GM12878 (cell line): Measurements from ENCODE around the gene OAS1. TPM values are rescaled to one million over a fixed set of nuclear protein-coding genes. Genes with fewer than 3 reads are reported as not detected.

ENCODE experiments used
- CBFB ChIP-seq: IDR thresholded peaks from 2 replicates; pipeline ENCODE4 v1.6.1; 2016; ENCODE audit warnings: antibody characterized with exemption, low read depth
- CREM ChIP-seq: IDR thresholded peaks from 2 replicates; pipeline ENCODE4 v1.6.1; 2014; ENCODE audit warnings: antibody characterized with exemption, low read depth
- DPF2 ChIP-seq: fragments of 450-650 bp; IDR thresholded peaks from 2 replicates; pipeline ENCODE4 v1.6.1; 2017; ENCODE audit warnings: mild to moderate bottlenecking
- HDGF ChIP-seq: fragments of 450-650 bp; IDR thresholded peaks from 2 replicates; pipeline ENCODE4 v1.6.1; 2016; ENCODE audit warnings: antibody characterized with exemption
- IRF4 ChIP-seq: IDR thresholded peaks from 2 replicates; pipeline ENCODE4 v1.6.1; 2011; ENCODE audit warnings: low read depth, low read length
- KDM1A ChIP-seq: fragments of 200-600 bp; sonication (generic); IDR thresholded peaks from 2 replicates; pipeline ENCODE4 v1.6.1; 2016; ENCODE audit warnings: borderline replicate concordance
- LARP7 ChIP-seq: fragments of 450-650 bp; IDR thresholded peaks from 2 replicates; pipeline ENCODE4 v1.6.1; 2017; ENCODE audit warnings: mild to moderate bottlenecking
- MTA2 ChIP-seq: fragments of 450-650 bp; IDR thresholded peaks from 2 replicates; pipeline ENCODE4 v1.6.1; 2016; ENCODE audit warnings: low read depth, mild to moderate bottlenecking, moderate library complexity
- NBN ChIP-seq: fragments of 450-650 bp; IDR thresholded peaks from 2 replicates; pipeline ENCODE4 v1.6.1; 2016
- NFYB ChIP-seq: IDR thresholded peaks from 2 replicates; pipeline ENCODE4 v1.6.1; 2011; ENCODE audit warnings: low read depth, mild to moderate bottlenecking, low read length, improper control_type of control experiment, moderate library complexity; ENCODE audit not compliant: insufficient read depth
- NR2F1 ChIP-seq: fragments of 450-650 bp; conservative IDR thresholded peaks from 2 replicates; pipeline ENCODE4 v1.6.1; 2017; ENCODE audit warnings: mild to moderate bottlenecking
- PAX8 ChIP-seq: fragments of 450-650 bp; IDR thresholded peaks from 2 replicates; pipeline ENCODE4 v1.6.1; 2017; ENCODE audit warnings: mild to moderate bottlenecking, moderate library complexity
- POLR2A ChIP-seq: IDR thresholded peaks from 2 replicates; pipeline ENCODE4 v1.6.1; 2011; ENCODE audit warnings: low read depth, mild to moderate bottlenecking, low read length
- RELB ChIP-seq: fragments of 450-650 bp; IDR thresholded peaks from 2 replicates; pipeline ENCODE4 v1.6.1; 2017; ENCODE audit warnings: low read depth, mild to moderate bottlenecking, moderate library complexity
- RUNX3 ChIP-seq: IDR thresholded peaks from 2 replicates; pipeline ENCODE4 v1.6.1; 2012; ENCODE audit warnings: low read length, inconsistent platforms
- SPI1 ChIP-seq: IDR thresholded peaks from 2 replicates; pipeline ENCODE4 v1.6.1; 2011; ENCODE audit warnings: low read depth, mild to moderate bottlenecking, low read length, moderate library complexity, borderline replicate concordance; ENCODE audit not compliant: insufficient read depth
- SREBF1 ChIP-seq: IDR thresholded peaks from 2 replicates; pipeline ENCODE4 v1.6.1; 2012; ENCODE audit warnings: mild to moderate bottlenecking, low read length
- SUPT20H ChIP-seq: IDR thresholded peaks from 2 replicates; pipeline ENCODE4 v1.6.1; 2011; ENCODE audit warnings: low read depth, mild to moderate bottlenecking, low read length, moderate library complexity, borderline replicate concordance; ENCODE audit not compliant: control insufficient read depth
- SUZ12 ChIP-seq: fragments of 200-600 bp; sonication (generic); IDR thresholded peaks from one replicate; pipeline ENCODE4 v1.6.1; 2018; ENCODE audit warnings: antibody characterized with exemption, mild to moderate bottlenecking; ENCODE audit not compliant: unreplicated experiment
- TAF1 ChIP-seq: IDR thresholded peaks from 2 replicates; pipeline ENCODE4 v1.6.1; 2011; ENCODE audit warnings: mild to moderate bottlenecking, low read depth, low read length, borderline replicate concordance
- TARDBP ChIP-seq: IDR thresholded peaks from 2 replicates; pipeline ENCODE4 v1.6.1; 2016; ENCODE audit warnings: borderline replicate concordance
- ZNF687 ChIP-seq: fragments of 450-650 bp; IDR thresholded peaks from 2 replicates; pipeline ENCODE4 v1.6.1; 2017; ENCODE audit warnings: mild to moderate bottlenecking, moderate library complexity
- ZSCAN29 ChIP-seq: fragments of 450-650 bp; IDR thresholded peaks from 2 replicates; pipeline ENCODE4 v1.6.1; 2017; ENCODE audit warnings: mild to moderate bottlenecking, moderate library complexity
- polyA plus RNA-seq, 11 experiments: library from polyadenylated mRNA; depleted of rRNA in 4 of 11; unstranded in 6 of 11; stranded (reverse) in 5 of 11; fragments of >200 nt; fragmentation: Nextera tagmentation in 4 of 11; fragmentation: Illumina TruSeq in 1 of 11; extraction: Ambion mirVana in 4 of 11; extraction: Trizol in 1 of 11; gene quantifications; 1 replicate in 1 of 11; 2 replicates in 10 of 11; pipeline versions ENCODE4 v1.2.1 to v1.2.3, GENCODE V29; 2011 to 2016; ENCODE audit warnings: inconsistent platforms in 2 of 11, missing spikeins in 2 of 11, low read depth in 1 of 11
- total RNA-seq, 4 experiments: library from RNA; depleted of rRNA in 3 of 4; stranded (reverse); fragments of >200 nt in 3 of 4; fragmentation: Illumina TruSeq in 1 of 4; extraction: Trizol in 1 of 4; gene quantifications; 2 replicates each; pipeline versions ENCODE4 v1.2.1 to v1.2.3, GENCODE V29; 2013 to 2021

Gene OAS1
- total and polyA plus RNA-seq, 10 of the 15 experiments (the other 5 are each of a cell fraction or from before 2014, with no cell fraction given), result 44.7 to 287 (median 64.3) TPM

DNA sequence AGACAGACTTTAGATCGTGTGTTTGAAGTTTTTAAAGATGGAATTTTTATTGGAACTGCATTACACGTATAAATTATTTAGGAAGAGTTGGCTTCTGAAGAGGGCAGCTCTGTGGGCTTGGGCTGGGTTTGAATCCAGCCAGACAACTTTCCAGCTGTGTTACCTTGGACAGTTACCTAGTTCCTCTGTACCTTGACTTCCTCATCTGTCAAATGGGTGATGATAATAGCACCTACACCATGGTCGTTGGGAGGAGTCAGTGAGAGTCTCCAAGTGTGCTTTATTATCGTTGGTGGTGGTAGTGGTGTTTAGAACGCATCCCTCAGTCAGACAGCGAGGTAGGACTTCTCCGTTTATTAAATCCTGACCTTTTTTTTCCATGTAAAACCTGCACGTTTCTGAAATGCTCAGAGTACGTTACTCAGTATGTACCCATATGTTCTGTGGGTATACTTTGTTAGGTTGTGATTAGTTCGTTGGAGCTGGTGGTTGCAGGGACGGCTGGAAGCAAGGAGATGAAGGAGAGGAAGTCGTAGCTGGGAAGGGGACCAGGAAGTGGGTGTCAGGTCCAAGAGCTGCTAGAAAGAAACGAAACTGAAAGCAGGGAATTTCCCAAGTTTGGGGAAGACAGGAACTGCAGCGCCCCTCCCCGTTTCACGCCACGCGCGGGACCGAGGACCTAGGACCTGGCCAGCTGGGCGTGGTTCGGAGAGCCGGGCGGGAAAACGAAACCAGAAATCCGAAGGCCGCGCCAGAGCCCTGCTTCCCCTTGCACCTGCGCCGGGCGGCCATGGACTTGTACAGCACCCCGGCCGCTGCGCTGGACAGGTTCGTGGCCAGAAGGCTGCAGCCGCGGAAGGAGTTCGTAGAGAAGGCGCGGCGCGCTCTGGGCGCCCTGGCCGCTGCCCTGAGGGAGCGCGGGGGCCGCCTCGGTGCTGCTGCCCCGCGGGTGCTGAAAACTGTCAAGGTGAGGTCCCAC lies 31.3 kb downstream of the OAS1 start, which contains the start of gene OAS3 (continued):
- TF ChIP-seq TARDBP (no peak), NFYB (no peak), NR2F1 (peak; percentile 44; the same call in 1 of the 2 replicates), KDM1A (no peak), LARP7 (peak; percentile 66; the same call in 1 of the 2 replicates), NBN (peak; percentile 61; the same call in 1 of the 2 replicates), IRF4 (peak; percentile 57; the same call in 1 of the 2 replicates), SUPT20H (no peak), CBFB (0 out of 2 replicates have a peak, but pooled peaks have one; percentile 22), CREM (no peak), POLR2A (peak; percentile 49; the same call in 1 of the 2 replicates), SUZ12 (no peak), ZSCAN29 (no peak), ZNF687 (peak; percentile 27; the same call in 1 of the 2 replicates), RUNX3 (0 out of 2 replicates have a peak, but pooled peaks have one; percentile 23), PAX8 (no peak), DPF2 (peak; percentile 77; the same call in 1 of the 2 replicates), RELB (peak; percentile 69), SREBF1 (no peak), HDGF (peak; percentile 45; the same call in 1 of the 2 replicates), TAF1 (no peak), MTA2 (0 out of 2 replicates have a peak, but pooled peaks have one; percentile 26), SPI1 (peak; percentile 50; the same call in 1 of the 2 replicates)
